Activated T-cell treated with anti-CD3 and anti-CD28 coated beads, Interleukin-2, amount 50 U/mL, for 72 hours (primary cell): ENCODE data around the gene KCNG2. TPM values are rescaled to one million over a fixed set of nuclear protein-coding genes. Genes with fewer than 3 reads are reported as not detected.
"Not testable (repeated sequence)": the region's sequence is repeated elsewhere in the genome, so short reads cannot be mapped to it uniquely, and the experiment has no call there.

Source experiments
- ATAC-seq, 2 donors: fragments of 150-1000 bp; cut with Tn5 transposase; replicated peaks in 1 of 2; 2 replicates each; pipeline ENCODE4 v1.10.0; 2021; ENCODE audit warnings: moderate library complexity in 2 of 2, mild to moderate bottlenecking in 1 of 2
- DNase-seq, 2 donors: peaks; one replicate each; pipeline ENCODE4 v3.0.0; 2021 to 2022; ENCODE audit warnings: mixed read lengths in 1 of 2
- H3K27ac Mint-ChIP-seq: one replicate; pipeline ENCODE4 v1.8.0; 2022; ENCODE audit warnings: mild to moderate bottlenecking, moderate library complexity, mixed read lengths
- H3K27me3 Mint-ChIP-seq: one replicate; pipeline ENCODE4 v1.8.0; 2022; ENCODE audit warnings: low read depth, mixed read lengths
- H3K36me3 Mint-ChIP-seq, 2 donors: one replicate each; pipeline ENCODE4 v1.8.0; 2022; ENCODE audit warnings: mixed read lengths in 2 of 2, mild to moderate bottlenecking in 1 of 2; ENCODE audit not compliant: insufficient read depth in 2 of 2
- H3K4me1 Mint-ChIP-seq: one replicate; pipeline ENCODE4 v1.8.0; 2022; ENCODE audit warnings: low read depth, mixed read lengths
- H3K4me3 Mint-ChIP-seq, 2 donors: one replicate each; pipeline ENCODE4 v1.8.0; 2022; ENCODE audit warnings: mild to moderate bottlenecking in 2 of 2, mixed read lengths in 2 of 2, moderate library complexity in 2 of 2
- H3K9me3 Mint-ChIP-seq, 2 donors: one replicate each; pipeline ENCODE4 v1.8.0; 2022; ENCODE audit warnings: mixed read lengths in 2 of 2
- total RNA-seq, 2 donors: library from RNA; stranded (reverse); gene quantifications; one replicate each; pipeline ENCODE4 v1.2.3, GENCODE V29; 2022

Gene KCNG2
- not detected for total RNA-seq

- ATAC-seq (peak; percentile 75 to 78), DNase-seq (peak; percentile 49 to 64)
- no peak within 1 kb of the TSS for H3K27ac Mint-ChIP-seq
- H3K9me3 Mint-ChIP-seq = no peaks in the 10 kb centered on the region
- peak within 1 kb of the TSS; percentile 36 to 73 for H3K4me3 Mint-ChIP-seq
- H3K27me3 Mint-ChIP-seq = peaks cover 59% of the 10 kb centered on the region
- H3K4me1 Mint-ChIP-seq = peaks cover 24% of the 10 kb centered on the region
- H3K36me3 Mint-ChIP-seq = peaks cover 2% of the 10 kb centered on the region in 2 donors
These were observed at the start of gene KCNG2 for GRCh38 chr18:79797518-79798345. TSS of gene KCNG2 (plus strand) at chr18:79797938. CDS start at chr18:79863668, 65,730 bp downstream.

- Mint-ChIP-seq H3K27me3 (no peaks in the 10 kb centered on the region), H3K4me3 (no peak overlapping the region), H3K4me1 (no peaks in the 10 kb centered on the region), H3K36me3 (peaks cover 17 to 21% of the 10 kb centered on the region in 2 donors), H3K27ac (no peak overlapping the region), H3K9me3 (peaks cover 0 to 2% of the 10 kb centered on the region in 2 donors)
- DNase-seq (no peak), ATAC-seq (no peak)
These were observed 49.2 kb upstream of the KCNG2 start for GRCh38 chr18:79748321-79749180.

GRCh38 chr18:79749251-79750191, 48.2 kb upstream of the KCNG2 start:
- DNase-seq (no peak), ATAC-seq (no peak)
- peaks cover 10 to 20% of the 10 kb centered on the region in 2 donors for H3K36me3 Mint-ChIP-seq
- no peak overlapping the region for H3K4me3 Mint-ChIP-seq
- H3K27ac Mint-ChIP-seq = no peak overlapping the region
- H3K27me3 Mint-ChIP-seq = no peaks in the 10 kb centered on the region
- no peaks in the 10 kb centered on the region for H3K9me3 Mint-ChIP-seq
- H3K4me1 Mint-ChIP-seq = no peaks in the 10 kb centered on the region

- no peaks in the 10 kb centered on the region for H3K27me3 Mint-ChIP-seq
These were observed 46.7 kb upstream of the KCNG2 start for GRCh38 chr18:79750980-79751571.

GRCh38 chr18:79751918-79752578, 45.7 kb upstream of the KCNG2 start:
- not testable (repeated sequence) for ATAC-seq, DNase-seq, H3K27me3 Mint-ChIP-seq, H3K4me3 Mint-ChIP-seq, H3K27ac Mint-ChIP-seq, H3K9me3 Mint-ChIP-seq, H3K4me1 Mint-ChIP-seq
- H3K36me3 Mint-ChIP-seq = peaks cover 10 to 28% of the 10 kb centered on the region in 2 donors

More at GRCh38 chr18:79750980-79751571, 46.7 kb upstream of the KCNG2 start:
- Mint-ChIP-seq H3K27ac (no peak overlapping the region), H3K36me3 (peaks cover 10 to 24% of the 10 kb centered on the region in 2 donors), H3K9me3 (no peaks in the 10 kb centered on the region), H3K4me1 (no peaks in the 10 kb centered on the region), H3K4me3 (no peak overlapping the region)
- ATAC-seq = no peak
- no peak for DNase-seq

GRCh38 chr18:79752946-79753345, 44.8 kb upstream of the KCNG2 start:
- DNase-seq, H3K27me3 Mint-ChIP-seq, H3K27ac Mint-ChIP-seq, H3K4me3 Mint-ChIP-seq, H3K4me1 Mint-ChIP-seq, ATAC-seq, H3K9me3 Mint-ChIP-seq: not testable (repeated sequence)
- H3K36me3 Mint-ChIP-seq = peaks cover 16 to 28% of the 10 kb centered on the region in 2 donors

- DNase-seq (no peak), ATAC-seq (no peak)
- no peaks in the 10 kb centered on the region for H3K4me1 Mint-ChIP-seq
- H3K27me3 Mint-ChIP-seq = no peaks in the 10 kb centered on the region
- H3K4me3 Mint-ChIP-seq = no peak overlapping the region
- H3K36me3 Mint-ChIP-seq = peaks cover 19 to 28% of the 10 kb centered on the region in 2 donors
- H3K27ac Mint-ChIP-seq = no peak overlapping the region
- H3K9me3 Mint-ChIP-seq = peaks cover 0 to 6% of the 10 kb centered on the region in 2 donors
These were observed 44.3 kb upstream of the KCNG2 start for GRCh38 chr18:79753391-79753851.

GRCh38 chr18:79754022-79754761, 43.5 kb upstream of the KCNG2 start:
- DNase-seq (no peak), ATAC-seq (no peak)
- H3K9me3 Mint-ChIP-seq = peaks cover 4 to 9% of the 10 kb centered on the region in 2 donors
- no peak overlapping the region for H3K4me3 Mint-ChIP-seq
- no peaks in the 10 kb centered on the region for H3K4me1 Mint-ChIP-seq
- no peaks in the 10 kb centered on the region for H3K27me3 Mint-ChIP-seq
- H3K27ac Mint-ChIP-seq = no peak overlapping the region
- H3K36me3 Mint-ChIP-seq = peaks cover 19 to 28% of the 10 kb centered on the region in 2 donors

GRCh38 chr18:79754831-79755351, 42.8 kb upstream of the KCNG2 start:
- ATAC-seq = no peak

GRCh38 chr18:79755496-79756142, 42.1 kb upstream of the KCNG2 start:
- H3K36me3 Mint-ChIP-seq = peaks cover 22 to 24% of the 10 kb centered on the region in 2 donors
- no peak overlapping the region for H3K4me3 Mint-ChIP-seq
- H3K9me3 Mint-ChIP-seq = peaks cover 5 to 12% of the 10 kb centered on the region in 2 donors
- peak in 1 of 2 donors; percentile 16 for ATAC-seq
- H3K27ac Mint-ChIP-seq = no peak overlapping the region
- no peaks in the 10 kb centered on the region for H3K27me3 Mint-ChIP-seq
- DNase-seq = no peak
- no peaks in the 10 kb centered on the region for H3K4me1 Mint-ChIP-seq

More at GRCh38 chr18:79754831-79755351, 42.8 kb upstream of the KCNG2 start:
- DNase-seq = no peak
- no peaks in the 10 kb centered on the region for H3K27me3 Mint-ChIP-seq
- no peaks in the 10 kb centered on the region for H3K4me1 Mint-ChIP-seq
- peaks cover 19 to 25% of the 10 kb centered on the region in 2 donors for H3K36me3 Mint-ChIP-seq
- no peak overlapping the region for H3K4me3 Mint-ChIP-seq
- H3K9me3 Mint-ChIP-seq = peaks cover 5 to 10% of the 10 kb centered on the region in 2 donors
- no peak overlapping the region for H3K27ac Mint-ChIP-seq

GRCh38 chr18:79756143-79756500, 41.6 kb upstream of the KCNG2 start:
- peaks cover 5 to 14% of the 10 kb centered on the region in 2 donors for H3K9me3 Mint-ChIP-seq
- no peaks in the 10 kb centered on the region for H3K4me1 Mint-ChIP-seq
- H3K27me3 Mint-ChIP-seq = no peaks in the 10 kb centered on the region
- DNase-seq (no peak), ATAC-seq (no peak)
- H3K4me3 Mint-ChIP-seq = no peak overlapping the region
- H3K27ac Mint-ChIP-seq = no peak overlapping the region
- peaks cover 22 to 24% of the 10 kb centered on the region in 2 donors for H3K36me3 Mint-ChIP-seq
